Esophagus mucosa (tissue), 1 donor: ENCODE data around the gene VPS13D. TPM values are rescaled to one million over a fixed set of nuclear protein-coding genes. Genes with fewer than 3 reads are reported as not detected.

Source experiments
- ATAC-seq: fragments of 200-7000 bp; cut with Tn5 transposase; one replicate; pipeline ENCODE4 v1.9.1; 2020
- total RNA-seq: library from RNA; stranded (reverse); gene quantifications from one replicate; pipeline ENCODE4 v1.2.4, GENCODE V29; 2023
- donor health status: DM: yes; HTN: yes; CAD: no.

Gene VPS13D
- total RNA-seq: 69.4 TPM

DNA sequence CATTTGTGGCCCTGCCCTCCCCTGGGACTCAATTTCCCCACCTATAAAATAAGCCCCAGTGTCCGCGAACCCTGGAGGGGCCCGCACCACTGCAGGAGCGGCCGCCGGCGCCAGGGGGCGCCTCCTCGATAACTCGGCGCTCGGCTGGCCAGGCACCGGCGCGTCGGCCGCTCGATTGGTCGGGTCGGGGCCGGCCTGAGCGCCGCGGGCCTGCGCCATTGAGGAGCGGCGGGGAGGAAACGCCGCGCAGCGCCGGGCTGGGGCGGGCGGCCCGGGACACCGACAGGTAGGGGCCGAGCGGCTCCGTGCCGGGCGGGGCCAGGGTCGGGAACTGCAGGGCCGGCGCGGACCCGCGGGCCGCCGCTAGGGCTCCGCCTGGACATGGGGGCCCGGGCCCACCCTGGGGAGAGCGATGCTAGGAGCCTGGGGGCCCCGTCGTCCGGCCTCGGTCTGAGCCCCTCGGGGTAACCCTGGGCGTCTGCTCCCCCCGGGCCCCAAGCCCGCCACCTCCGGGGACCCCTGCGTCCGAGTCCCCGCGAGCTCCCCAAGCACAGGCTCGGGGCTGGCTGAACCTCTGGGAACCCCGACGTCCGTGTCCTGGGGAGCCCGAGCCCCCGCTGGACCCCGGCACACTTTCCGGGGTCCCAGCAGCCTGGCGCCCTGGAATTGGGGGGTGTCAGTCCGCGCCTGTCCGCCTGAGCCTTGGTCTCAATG is at the start of gene VPS13D:
Gene VPS13D (plus strand): TSS at position 196 of the 714 bp plus-strand sequence. CDS start 4,237 bp downstream, outside the sequence.
- peak; percentile 83 for ATAC-seq

- ATAC-seq: no peak
These were observed 49.5 kb upstream of the VPS13D start for GRCh38 chr1:12180315-12180714.

DNA sequence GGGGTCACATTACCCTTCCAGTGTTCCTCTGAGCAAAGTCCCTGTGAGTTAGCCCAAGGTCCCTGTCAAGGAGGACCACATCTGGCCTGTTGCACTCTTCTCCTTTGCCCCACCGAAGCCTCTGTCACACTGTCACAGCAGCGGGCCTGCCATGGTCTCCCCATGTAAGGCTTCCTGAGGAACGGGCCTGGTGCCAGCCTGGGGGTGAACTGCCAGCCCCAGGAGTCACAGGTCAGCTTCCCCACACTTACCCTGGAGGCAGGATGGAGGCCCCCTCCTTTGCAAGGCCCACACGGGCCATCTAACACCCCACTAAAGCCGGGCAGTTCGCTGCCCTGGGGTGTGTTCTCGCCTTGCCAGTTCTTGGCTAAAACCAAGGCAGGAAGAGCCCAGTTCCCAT is 48.9 kb upstream of the VPS13D start:
- ATAC-seq: no peak

DNA sequence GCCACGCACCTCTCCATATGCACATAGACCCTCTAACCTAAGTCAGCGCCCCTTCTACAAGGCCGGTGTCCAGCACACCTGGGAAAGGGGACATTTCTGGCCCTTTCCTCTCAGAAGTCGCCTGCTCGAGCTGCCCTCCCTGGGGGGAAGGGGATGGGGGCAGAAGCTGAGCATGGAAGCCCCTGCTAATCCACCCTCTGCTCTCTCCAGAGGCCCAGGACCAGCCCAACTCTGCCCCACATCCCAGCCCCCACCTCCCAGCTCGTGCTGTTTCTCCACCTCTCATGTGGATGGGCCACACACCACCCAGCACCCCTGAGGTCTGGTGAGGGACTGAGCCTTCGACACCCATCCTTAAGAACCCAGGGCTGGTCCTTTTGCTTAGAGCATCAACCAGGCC is 48.3 kb upstream of the VPS13D start:
- no peak for ATAC-seq

DNA sequence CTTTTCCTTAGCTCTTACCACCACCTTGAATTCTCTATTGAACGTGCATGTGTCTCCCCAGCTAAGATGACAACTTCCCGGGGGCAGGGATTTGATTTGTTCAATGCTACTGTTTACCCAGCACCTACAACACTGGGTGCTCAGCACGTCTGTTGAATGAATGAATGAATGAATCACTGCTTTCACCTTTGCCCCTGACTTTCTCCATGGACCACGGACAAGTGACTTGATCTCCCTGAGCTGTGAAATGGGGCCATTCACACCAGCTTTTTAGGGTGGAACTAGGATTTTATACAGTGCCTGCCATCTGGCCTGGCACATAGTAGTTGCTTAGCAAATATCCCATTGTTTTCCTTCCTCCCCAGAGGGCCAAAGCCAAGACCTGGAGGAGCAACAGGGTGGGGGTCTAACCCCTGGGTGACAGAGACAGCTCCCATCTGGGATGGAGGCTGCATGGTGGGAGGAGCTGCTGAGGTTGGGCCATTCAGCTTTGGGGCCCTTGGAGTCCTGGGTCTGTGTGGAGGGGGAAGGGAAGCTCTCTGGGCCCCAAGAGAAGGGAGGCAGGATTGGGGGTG is 47.3 kb upstream of the VPS13D start:
- ATAC-seq: no peak

DNA sequence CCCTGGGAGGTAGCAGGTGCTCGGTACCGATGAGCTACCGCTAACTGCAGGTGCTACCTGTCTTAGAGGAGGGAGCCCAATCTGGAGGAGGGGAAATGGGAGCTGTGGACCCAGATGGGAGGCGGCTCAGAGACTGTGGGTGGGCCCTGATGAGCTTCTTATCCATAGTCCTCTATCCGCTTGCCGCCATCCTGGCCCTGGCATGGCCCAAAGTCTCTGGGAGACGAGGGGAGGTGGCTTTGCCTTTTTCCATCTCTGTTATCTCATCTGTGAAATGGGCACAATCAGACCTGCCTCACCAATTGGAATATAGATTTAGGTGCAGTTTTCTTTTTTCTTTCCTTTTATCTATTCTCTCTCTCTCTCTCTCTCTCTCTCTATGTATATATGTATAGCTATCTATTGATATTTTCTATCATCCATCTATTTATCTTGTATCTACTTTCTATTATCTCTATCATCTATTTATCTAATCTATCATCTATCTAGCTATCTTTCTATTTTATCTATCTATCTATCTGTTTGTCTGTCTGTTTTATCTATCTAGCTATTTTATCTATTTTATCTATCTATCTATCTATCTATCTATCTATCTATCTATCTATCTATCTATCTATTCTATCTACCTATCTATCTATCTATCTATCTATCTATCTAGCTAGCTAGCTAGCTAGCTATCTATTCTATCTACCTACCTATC is 46.6 kb upstream of the VPS13D start:
- ATAC-seq: no peak

DNA sequence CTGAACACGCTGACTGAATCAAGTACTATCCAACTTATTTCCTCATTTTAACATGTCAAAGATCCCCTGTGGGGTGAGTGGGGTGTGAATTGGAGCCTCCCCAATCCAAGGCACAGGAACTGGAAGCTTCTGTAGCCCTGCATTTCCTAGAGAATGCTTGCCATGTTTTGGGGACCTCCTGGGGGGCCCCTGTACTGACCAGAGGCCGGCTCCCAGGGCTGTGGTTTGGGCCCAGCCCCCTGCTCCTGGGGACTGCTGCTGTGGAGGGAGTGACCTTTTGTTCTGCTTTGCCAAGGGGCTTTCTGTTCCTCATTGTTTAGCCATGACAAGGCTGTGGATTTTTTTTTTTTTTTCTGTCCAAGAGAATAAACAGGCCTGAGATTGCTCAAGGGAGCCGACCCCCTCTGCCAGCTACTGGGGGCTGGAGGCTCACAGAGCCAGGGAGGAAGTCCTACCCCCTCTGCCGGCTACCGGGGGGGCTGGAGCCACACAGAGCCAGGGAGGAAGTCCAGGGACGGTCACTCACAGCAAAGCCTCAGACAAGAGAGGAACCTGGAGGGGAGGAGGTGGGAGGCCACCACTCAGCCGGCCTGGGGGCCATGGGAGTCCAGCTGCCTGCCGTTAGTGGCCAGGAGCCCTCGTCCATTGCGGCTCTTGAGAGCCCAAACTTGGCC is 45.7 kb upstream of the VPS13D start:
- ATAC-seq: peak; percentile 57

DNA sequence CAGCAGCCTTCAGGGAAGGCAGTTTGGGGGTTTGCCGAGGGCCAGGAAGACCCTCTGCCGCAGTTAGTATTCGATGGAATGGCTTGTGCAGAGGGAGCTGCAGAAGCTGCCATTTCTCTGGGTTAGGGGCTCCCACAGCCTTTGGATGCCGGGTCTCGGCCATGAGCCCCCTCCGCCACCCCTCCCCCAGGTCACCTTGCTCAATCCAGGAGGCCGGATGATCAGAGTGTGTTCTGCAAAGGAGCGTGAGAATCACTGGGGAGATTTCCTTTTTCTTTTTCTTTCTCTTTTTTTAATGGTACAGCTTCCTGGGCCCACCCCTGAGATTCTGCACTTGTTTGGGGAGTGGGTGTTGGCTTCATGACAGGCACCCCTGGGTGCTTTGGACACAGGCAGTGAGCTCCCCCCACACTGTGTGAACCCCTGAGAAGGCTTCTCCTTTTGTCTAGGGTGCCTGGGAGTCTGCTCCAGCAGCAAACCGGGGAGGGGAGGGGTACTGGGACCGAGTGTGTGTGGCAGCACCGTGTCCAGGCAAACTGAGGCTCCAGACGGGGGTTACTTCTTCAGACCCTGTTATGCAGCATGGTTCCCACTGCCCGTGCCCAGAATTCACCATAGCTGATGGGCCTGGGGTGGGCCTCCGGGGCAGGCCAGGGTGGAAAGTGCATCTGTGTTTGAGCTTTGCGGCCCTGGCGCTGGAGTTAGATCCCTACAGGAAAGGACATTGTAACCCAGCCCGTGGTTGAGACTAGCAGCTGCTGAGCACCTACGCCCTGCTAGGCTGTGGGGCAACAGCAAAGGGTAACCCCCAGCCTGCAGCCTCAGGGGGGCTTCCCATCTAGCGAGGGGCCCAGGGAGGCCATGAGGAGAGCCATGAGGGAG is 44.6 kb upstream of the VPS13D start:
- ATAC-seq: no peak

GRCh38 chr1:12185918-12186678 is 43.7 kb upstream of the VPS13D start:
- no peak for ATAC-seq

DNA sequence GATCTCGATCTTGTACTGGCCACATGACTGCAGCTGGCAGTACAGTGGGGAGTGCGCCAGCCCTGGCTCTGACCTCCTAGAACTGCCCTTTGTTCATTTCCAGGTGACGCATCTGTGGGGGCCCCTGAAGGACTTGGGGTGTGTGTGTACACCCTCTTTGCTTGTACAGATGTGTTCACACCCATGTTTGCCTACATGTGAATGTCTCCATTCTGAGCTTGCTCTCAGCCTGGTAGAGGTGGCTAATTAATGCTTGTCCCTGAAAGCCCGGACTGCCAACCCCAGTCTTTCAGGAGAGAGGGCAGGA is 43.2 kb upstream of the VPS13D start:
- ATAC-seq: no peak

- ATAC-seq: no peak
These were observed 41.7 kb upstream of the VPS13D start for GRCh38 chr1:12188115-12188514.

DNA sequence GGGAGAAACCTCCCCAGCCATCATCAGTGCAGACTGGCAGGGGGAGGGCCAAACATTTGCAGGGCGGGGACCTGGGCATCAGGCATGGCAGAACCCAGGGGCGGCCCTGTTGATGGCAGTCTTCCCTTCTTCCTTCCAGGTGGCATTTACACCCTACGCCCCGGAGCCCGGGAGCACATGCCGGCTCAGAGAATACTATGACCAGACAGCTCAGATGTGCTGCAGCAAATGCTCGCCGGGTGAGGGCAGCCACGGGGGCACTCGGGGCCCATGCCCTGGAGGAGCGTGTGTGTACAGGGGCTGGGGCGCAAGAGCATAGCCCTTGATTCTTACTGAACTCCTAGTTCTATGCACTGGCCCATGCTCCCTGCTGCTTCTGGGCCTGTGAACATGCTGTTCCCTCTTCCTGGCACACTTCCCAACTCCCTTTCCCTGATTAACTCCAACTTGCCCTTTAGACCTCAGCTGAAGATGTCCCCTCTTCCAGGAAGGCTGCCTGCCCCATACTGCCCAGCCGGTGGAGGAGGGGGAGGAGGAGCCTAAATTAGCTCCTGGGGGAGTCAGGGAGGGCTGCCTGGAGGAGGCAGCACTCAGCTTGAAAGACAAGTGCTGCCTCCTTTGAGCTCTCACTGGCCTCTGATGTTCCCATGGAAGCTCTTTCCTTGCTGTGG is 41.0 kb upstream of the VPS13D start:
- no peak for ATAC-seq

DNA sequence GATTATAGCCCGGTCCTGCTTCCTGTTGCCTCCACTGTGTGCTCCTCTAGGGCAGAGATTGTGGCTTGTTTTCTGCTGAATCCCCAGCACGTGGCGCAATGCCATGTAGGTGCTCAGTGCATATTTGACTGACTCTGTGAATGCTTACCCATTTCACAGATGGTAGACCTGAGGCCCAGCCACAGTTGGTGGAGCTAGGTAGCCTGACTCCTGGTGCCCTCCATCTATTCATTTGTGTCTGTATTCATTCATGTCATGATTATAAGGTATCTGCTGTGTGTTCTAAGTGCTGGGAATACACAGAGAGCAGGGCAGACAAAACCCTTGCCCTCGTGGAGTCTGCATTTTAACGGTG is 40.5 kb upstream of the VPS13D start:
- no peak for ATAC-seq

GRCh38 chr1:12191242-12192032 is 38.4 kb upstream of the VPS13D start:
- peak; percentile 17 for ATAC-seq

DNA sequence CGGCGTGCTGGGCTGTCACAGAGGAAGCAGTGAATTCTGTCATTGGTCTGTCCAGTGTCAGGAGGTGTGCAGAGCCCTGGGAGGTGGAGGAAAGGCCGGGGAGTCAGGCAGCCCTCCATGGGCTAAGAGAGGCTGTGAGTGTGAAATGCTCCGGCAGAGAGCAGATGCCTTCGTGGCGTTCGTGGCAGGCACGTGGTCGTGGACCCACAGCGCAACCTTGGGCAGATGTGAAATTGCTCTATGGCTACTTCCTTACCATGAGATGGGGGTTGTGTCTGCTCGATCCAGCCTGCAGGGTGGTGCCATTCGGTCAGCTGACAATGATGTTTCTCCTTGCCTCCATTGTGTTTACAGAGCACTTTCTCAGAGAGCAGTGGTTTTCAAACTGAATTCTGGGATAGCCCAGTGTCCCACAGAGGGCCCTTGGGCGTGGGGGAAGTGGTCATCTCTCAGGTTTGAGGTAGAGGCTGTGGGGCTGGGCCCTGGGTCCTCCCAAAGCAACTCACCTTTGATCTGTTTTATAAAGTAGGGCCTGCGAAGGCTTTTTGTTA is 35.1 kb upstream of the VPS13D start:
- ATAC-seq: no peak

DNA sequence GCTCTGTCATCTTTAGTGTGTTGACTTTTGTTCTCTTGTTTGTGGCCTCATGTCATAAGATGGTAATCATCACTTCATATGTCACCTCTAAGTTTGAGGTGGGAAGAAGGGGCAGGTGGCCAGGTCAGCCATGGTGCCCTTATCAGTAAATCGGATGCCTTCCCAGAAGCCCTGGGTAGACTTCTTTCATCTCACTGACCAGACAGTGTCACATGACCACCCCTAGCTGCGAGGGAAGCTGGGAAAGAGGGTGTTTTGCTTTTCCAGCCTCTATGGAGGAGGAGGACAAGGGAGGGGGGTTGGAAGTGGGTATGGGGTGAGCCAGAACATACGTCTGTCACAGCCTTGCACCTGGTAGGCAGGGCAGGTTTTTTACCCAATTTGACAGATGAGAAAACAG is 34.4 kb upstream of the VPS13D start:
- ATAC-seq: no peak

DNA sequence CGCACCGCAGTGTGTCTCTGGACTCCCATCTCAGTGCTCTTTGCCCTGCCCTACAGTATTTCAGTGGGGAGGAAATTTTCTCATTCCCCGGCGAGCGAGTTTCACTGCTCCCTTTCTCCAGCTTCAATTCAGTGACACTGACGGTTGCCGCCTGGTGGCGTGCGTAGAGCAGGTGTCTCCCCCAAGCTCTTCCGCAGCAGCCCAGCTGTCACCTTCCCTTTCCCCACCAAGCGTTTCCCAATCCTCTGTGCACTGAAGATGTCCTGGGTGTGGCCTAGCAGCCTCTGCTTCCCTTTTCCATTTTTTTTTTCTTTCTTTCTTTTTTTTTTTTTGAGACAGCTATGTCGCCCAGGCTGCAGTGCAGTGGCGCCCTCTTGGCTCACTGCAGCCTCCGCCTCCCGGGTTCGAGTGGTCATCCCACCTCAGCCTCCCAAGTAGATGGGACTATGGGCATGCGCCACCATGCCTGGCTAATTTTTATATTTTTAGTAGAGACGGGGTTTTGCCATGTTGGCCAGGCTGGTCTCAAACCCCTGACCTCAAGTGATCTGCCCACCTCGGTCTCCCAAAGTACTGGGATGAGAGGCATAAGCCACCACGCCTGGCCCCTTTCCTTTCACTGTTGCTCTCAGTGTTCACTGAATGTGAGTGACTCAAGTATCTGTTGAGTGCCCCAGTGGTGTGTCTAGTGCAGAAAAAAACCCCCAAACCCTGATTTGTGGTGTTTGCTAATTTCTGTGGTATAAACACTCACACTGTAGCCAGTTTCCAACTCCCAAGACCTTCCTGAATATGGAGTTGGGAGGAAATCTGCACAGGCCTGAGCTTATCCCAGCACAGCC is 33.0 kb upstream of the VPS13D start:
- no peak for ATAC-seq

DNA sequence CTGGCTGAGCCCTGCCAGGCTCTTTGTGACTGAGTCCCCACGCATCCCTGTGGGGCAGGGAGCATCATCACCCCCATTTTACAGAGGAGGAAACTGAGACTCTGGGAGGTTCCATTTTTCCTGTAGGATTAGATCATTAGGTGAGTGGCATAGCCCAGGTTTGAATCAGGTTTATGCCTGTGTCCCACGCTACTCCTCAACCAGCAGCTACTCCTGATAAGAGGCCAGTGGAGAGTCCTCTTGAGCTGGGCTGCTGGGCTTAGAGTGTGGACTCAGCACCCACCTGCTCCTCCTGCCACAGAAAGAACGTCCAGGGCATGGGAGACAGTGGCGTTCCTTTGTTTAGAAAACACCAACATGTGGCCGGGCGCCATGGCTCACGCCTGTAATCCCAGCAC is 32.3 kb upstream of the VPS13D start:
- no peak for ATAC-seq

DNA sequence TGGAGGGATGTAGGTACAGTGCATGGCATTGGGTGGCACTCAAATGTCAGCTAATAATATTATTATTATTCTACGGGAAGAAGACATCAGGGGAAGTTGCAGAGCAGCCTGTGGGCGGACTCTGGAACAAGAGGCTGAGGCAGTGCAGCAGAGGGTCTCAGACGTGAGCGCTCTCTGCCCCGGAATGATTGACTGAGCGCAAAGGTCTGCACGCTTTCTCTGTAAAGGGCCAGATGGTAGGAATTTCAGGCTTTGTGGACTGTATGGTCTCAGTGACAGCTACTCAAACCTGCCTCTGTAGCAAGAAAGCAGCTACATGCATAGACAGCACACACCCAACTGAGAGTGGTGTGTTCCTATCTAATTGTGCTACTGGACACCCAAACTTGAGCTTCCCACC is 29.6 kb upstream of the VPS13D start:
- ATAC-seq: no peak
